HepG2 (cell line): Measurements from ENCODE around the gene CREB1. TPM values are rescaled to one million over a fixed set of nuclear protein-coding genes. Genes with fewer than 3 reads are reported as not detected.
A peak's percentile ranks its signal among the peaks of the same experiment; 100 is the strongest.

Source experiments
- DDIT3 ChIP-seq: sonication (generic); formaldehyde crosslinking; IDR thresholded peaks from 2 replicates; pipeline ENCODE4 v1.4.0; 2020; ENCODE audit warnings: mild to moderate bottlenecking, missing genetic modification reagents
- ELF1 ChIP-seq: sonication (generic); formaldehyde crosslinking; IDR thresholded peaks from 2 replicates; pipeline ENCODE4 v1.4.0; 2020; ENCODE audit warnings: missing genetic modification reagents
- ELF4 ChIP-seq: sonication (generic); formaldehyde crosslinking; IDR thresholded peaks from 2 replicates; pipeline ENCODE4 v1.5.0; 2020; ENCODE audit warnings: missing genetic modification reagents, mild to moderate bottlenecking, moderate library complexity, borderline replicate concordance
- HOXA7 ChIP-seq: sonication (generic); formaldehyde crosslinking; IDR thresholded peaks from 2 replicates; pipeline ENCODE4 v1.8.1; 2022; ENCODE audit warnings: mild to moderate bottlenecking, missing genetic modification reagents, moderate library complexity
- MATR3 ChIP-seq: sonication (generic); formaldehyde crosslinking; IDR thresholded peaks from 2 replicates; pipeline ENCODE4 v1.4.0; 2020; ENCODE audit warnings: missing genetic modification reagents
- MLX ChIP-seq: IDR thresholded peaks from 2 replicates; pipeline ENCODE4 v1.6.1; 2016
- NFYB ChIP-seq: sonication (generic); formaldehyde crosslinking; IDR thresholded peaks from 2 replicates; pipeline ENCODE4 v1.4.0; 2020; ENCODE audit warnings: missing genetic modification reagents
- NR1H2 ChIP-seq: sonication (generic); formaldehyde crosslinking; IDR thresholded peaks from 2 replicates; pipeline ENCODE4 v1.8.1; 2022; ENCODE audit warnings: low read depth, missing genetic modification reagents, borderline replicate concordance
- POLR2A ChIP-seq, 2 experiments: IDR thresholded peaks; 2 replicates each; pipeline ENCODE4 v1.6.1; 2011; ENCODE audit warnings: low read depth in 2 of 2, low read length in 2 of 2, mild to moderate bottlenecking in 1 of 2, moderate library complexity in 1 of 2; ENCODE audit not compliant: insufficient read depth in 1 of 2
- SRY ChIP-seq: sonication (generic); formaldehyde crosslinking; IDR thresholded peaks from 2 replicates; pipeline ENCODE4 v1.8.0; 2022; ENCODE audit warnings: mild to moderate bottlenecking, missing genetic modification reagents
- TBL1XR1 ChIP-seq: fragments of 150-350 bp; IDR thresholded peaks from 2 replicates; pipeline ENCODE4 v1.6.1; 2014; ENCODE audit warnings: borderline replicate concordance, low read length; ENCODE audit not compliant: partially characterized antibody
- TP53 ChIP-seq: sonication (generic); formaldehyde crosslinking; conservative IDR thresholded peaks from 2 replicates; pipeline ENCODE4 v1.4.0; 2020; ENCODE audit warnings: missing genetic modification reagents
- ZBTB34 ChIP-seq: sonication (generic); formaldehyde crosslinking; IDR thresholded peaks from 2 replicates; pipeline ENCODE4 v1.8.0; 2022; ENCODE audit warnings: mild to moderate bottlenecking, missing genetic modification reagents
- ZFP1 ChIP-seq: IDR thresholded peaks from 2 replicates; pipeline ENCODE4 v1.6.1; 2016
- ZNF142 ChIP-seq: sonication (generic); formaldehyde crosslinking; IDR thresholded peaks from 2 replicates; pipeline ENCODE4 v1.4.0; 2020; ENCODE audit warnings: missing genetic modification reagents
- ZNF552 ChIP-seq: sonication (generic); formaldehyde crosslinking; IDR thresholded peaks from 2 replicates; pipeline ENCODE4 v1.9.0; 2022; ENCODE audit warnings: missing genetic modification reagents, mild to moderate bottlenecking, borderline replicate concordance
- ZNF670 ChIP-seq: sonication (generic); formaldehyde crosslinking; IDR thresholded peaks from 2 replicates; pipeline ENCODE4 v1.8.0; 2022; ENCODE audit warnings: mild to moderate bottlenecking, missing genetic modification reagents, borderline replicate concordance
- ZNF737 ChIP-seq: sonication (generic); formaldehyde crosslinking; IDR thresholded peaks from 2 replicates; pipeline ENCODE4 v1.5.0; 2020; ENCODE audit warnings: missing genetic modification reagents, mild to moderate bottlenecking, borderline replicate concordance
- polyA plus RNA-seq, 8 experiments: library from polyadenylated mRNA; depleted of rRNA in 3 of 8; stranded (reverse) in 7 of 8; unstranded in 1 of 8; fragments of >200 nt; fragmentation: Illumina TruSeq in 4 of 8; extraction: Trizol in 4 of 8; gene quantifications; 2 replicates each; pipeline versions ENCODE4 v1.2.1 to v1.2.3, GENCODE V29; 2011 to 2016; ENCODE audit warnings: low read depth in 4 of 8, missing spikeins in 1 of 8, mixed read lengths in 1 of 8; ENCODE audit not compliant: insufficient read depth in 1 of 8
- total RNA-seq, 5 experiments: library from RNA; depleted of rRNA; stranded (reverse); fragments of >200 nt; fragmentation: Illumina TruSeq; extraction: Trizol; gene quantifications; 2 replicates each; pipeline ENCODE4 v1.2.3, GENCODE V29; 2016; ENCODE audit warnings: low read depth in 1 of 5

Gene CREB1
- total and polyA plus RNA-seq, 2 of the 13 experiments (the other 11 are each of a cell fraction or from before 2014, with no cell fraction given), result 51.8 to 51.9 TPM

- TF ChIP-seq DDIT3 (CRISPR knock-in tag) (no peak), POLR2A (IDR thresholded peaks at IDR 0.05; ENCODE audit: insufficient read depth in 1 of 2, low read depth in 2 of 2, low read length in 2 of 2) (peak; percentile 59 to 78; a peak in 2 of 4 replicates), SRY (no peak), ZNF142 (CRISPR knock-in tag) (0 out of 2 replicates have a peak, but pooled peaks have one; percentile 1), MATR3 (CRISPR knock-in tag) (no peak), ZNF552 (CRISPR knock-in tag) (0 out of 2 replicates have a peak, but pooled peaks have one; percentile 11), ZNF670 (CRISPR knock-in tag) (no peak), TBL1XR1 (no peak), ZNF737 (CRISPR knock-in tag) (no peak), ELF1 (CRISPR knock-in tag) (peak; percentile 44; the same call in 1 of the 2 replicates), HOXA7 (0 out of 2 replicates have a peak, but pooled peaks have one; percentile 43), ZFP1 (no peak), NR1H2 (CRISPR knock-in tag) (peak; percentile 75; the same call in 1 of the 2 replicates), NFYB (CRISPR knock-in tag) (no peak), ZBTB34 (no peak), TP53 (CRISPR knock-in tag) (no peak), MLX (0 out of 2 replicates have a peak, but pooled peaks have one; percentile 37), ELF4 (no peak)
Measured at GRCh38 chr2:207624185-207625013, 94.6 kb downstream of the CREB1 start (continued).
